Uterus (tissue), 2 donors: Measurements from ENCODE around the gene DUS2.

ENCODE experiments used
- POLR2A ChIP-seq, 2 donors: fragments of 450-650 bp; IDR thresholded peaks; one replicate each; pipeline ENCODE4 v1.6.1; 2016; ENCODE audit warnings: antibody characterized with exemption in 2 of 2, mild to moderate bottlenecking in 1 of 2, moderate library complexity in 1 of 2
- TF ChIP-seq, protein P1 (sequence below), 4 experiments: fragments of 200-600 bp in 2 of 4; fragments of 450-650 bp in 2 of 4; sonication (generic) in 2 of 4; IDR thresholded peaks; one replicate each; pipeline ENCODE4 v1.5.1; 2016 to 2019; ENCODE audit warnings: antibody characterized with exemption in 4 of 4, mild to moderate bottlenecking in 2 of 4, moderate library complexity in 1 of 4

DNA sequence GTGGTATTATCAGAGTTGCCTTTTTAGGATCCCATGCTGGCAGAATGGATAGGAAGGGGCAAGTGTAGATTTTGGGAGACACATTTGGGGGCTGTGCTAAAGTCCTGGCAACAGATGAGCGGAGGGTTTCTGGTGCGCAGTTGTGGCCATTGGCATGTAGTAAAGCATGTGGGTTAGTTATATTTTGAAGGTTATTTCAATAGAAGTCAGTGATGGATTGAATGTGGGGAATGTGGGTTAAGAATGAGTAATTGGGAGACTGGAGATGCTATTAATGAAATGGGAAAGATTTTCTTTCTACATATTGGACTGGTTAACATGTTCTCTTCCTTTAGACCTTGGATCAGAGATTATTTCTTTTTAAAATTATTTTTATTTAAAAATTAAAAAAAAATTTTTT is 10.0 kb downstream of the DUS2 start:
- TF ChIP-seq, protein P1, sequence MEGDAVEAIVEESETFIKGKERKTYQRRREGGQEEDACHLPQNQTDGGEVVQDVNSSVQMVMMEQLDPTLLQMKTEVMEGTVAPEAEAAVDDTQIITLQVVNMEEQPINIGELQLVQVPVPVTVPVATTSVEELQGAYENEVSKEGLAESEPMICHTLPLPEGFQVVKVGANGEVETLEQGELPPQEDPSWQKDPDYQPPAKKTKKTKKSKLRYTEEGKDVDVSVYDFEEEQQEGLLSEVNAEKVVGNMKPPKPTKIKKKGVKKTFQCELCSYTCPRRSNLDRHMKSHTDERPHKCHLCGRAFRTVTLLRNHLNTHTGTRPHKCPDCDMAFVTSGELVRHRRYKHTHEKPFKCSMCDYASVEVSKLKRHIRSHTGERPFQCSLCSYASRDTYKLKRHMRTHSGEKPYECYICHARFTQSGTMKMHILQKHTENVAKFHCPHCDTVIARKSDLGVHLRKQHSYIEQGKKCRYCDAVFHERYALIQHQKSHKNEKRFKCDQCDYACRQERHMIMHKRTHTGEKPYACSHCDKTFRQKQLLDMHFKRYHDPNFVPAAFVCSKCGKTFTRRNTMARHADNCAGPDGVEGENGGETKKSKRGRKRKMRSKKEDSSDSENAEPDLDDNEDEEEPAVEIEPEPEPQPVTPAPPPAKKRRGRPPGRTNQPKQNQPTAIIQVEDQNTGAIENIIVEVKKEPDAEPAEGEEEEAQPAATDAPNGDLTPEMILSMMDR (IDR thresholded peaks at IDR 0.05) = no peak
- no peak for TF ChIP-seq POLR2A (IDR thresholded peaks at IDR 0.05)
